Neural cell (in vitro differentiated cells): ENCODE data around the gene PRKAR1B. TPM values are rescaled to one million over a fixed set of nuclear protein-coding genes. Genes with fewer than 3 reads are reported as not detected.

Experiments used
- H2AFZ ChIP-seq: fragments of 200-600, 300-800 bp; sonication (generic), shearing (Covaris generic); 2 replicates; pipeline ENCODE4 v1.6.0; 2014; ENCODE audit warnings: low read depth, mild to moderate bottlenecking, antibody characterized with exemption, low read length, moderate library complexity
- H3F3A ChIP-seq: fragments of 200-600 bp; shearing (Covaris generic); 2 replicates; pipeline ENCODE4 v1.6.1; 2016; ENCODE audit warnings: mild to moderate bottlenecking, moderate library complexity, mixed read lengths, antibody characterized with exemption, low read length; ENCODE audit not compliant: insufficient read depth, poor library complexity, severe bottlenecking
- H3K27ac ChIP-seq: fragments of 200-600, 300-800 bp; sonication (generic), shearing (Covaris generic); 2 replicates; pipeline ENCODE4 v1.5.1; 2014; ENCODE audit warnings: mild to moderate bottlenecking, low read length, moderate library complexity
- H3K27me3 ChIP-seq: fragments of 300-800, 200-600 bp; sonication (generic), shearing (Covaris generic); 2 replicates; pipeline ENCODE4 v1.6.0; 2014; ENCODE audit warnings: mild to moderate bottlenecking, low read depth, low read length, moderate library complexity; ENCODE audit not compliant: insufficient read depth
- H3K36me3 ChIP-seq: fragments of 300-800, 200-600 bp; sonication (generic), shearing (Covaris generic); 2 replicates; pipeline ENCODE4 v1.5.1; 2014; ENCODE audit warnings: mild to moderate bottlenecking, antibody characterized with exemption, low read length, moderate library complexity; ENCODE audit not compliant: insufficient read depth
- H3K4me2 ChIP-seq: fragments of 300-800, 200-600 bp; sonication (generic), shearing (Covaris generic); 2 replicates; pipeline ENCODE4 v1.6.0; 2014; ENCODE audit warnings: mild to moderate bottlenecking, low read length
- H3K4me3 ChIP-seq: fragments of 300-800, 200-600 bp; sonication (generic), shearing (Covaris generic); 2 replicates; pipeline ENCODE4 v1.5.1; 2014; ENCODE audit warnings: mild to moderate bottlenecking, low read length, moderate library complexity
- H3K79me2 ChIP-seq: fragments of 200-600 bp; shearing (Covaris generic); replicated peaks from 2 replicates; pipeline ENCODE4 v1.6.0; 2014; ENCODE audit warnings: mild to moderate bottlenecking, low read length, moderate library complexity; ENCODE audit not compliant: insufficient read depth
- H3K9ac ChIP-seq: fragments of 300-800, 200-600 bp; sonication (generic), shearing (Covaris generic); 2 replicates; pipeline ENCODE4 v1.6.1; 2016; ENCODE audit warnings: mild to moderate bottlenecking, low read length, mixed read lengths
- H3K9me2 ChIP-seq: fragments of 200-600 bp; shearing (Covaris generic); 2 replicates; pipeline ENCODE4 v1.6.1; 2016; ENCODE audit warnings: mild to moderate bottlenecking, low read length, mixed read lengths; ENCODE audit not compliant: insufficient read depth
- H3K9me3 ChIP-seq: fragments of 200-600, 300-800 bp; sonication (generic), shearing (Covaris generic); 2 replicates; pipeline ENCODE4 v1.6.1; 2016; ENCODE audit warnings: mild to moderate bottlenecking, mixed run types, low read length, moderate library complexity, mixed read lengths
- H4K20me1 ChIP-seq: fragments of 200-600 bp; shearing (Covaris generic); 2 replicates; pipeline ENCODE4 v1.6.1; 2016; ENCODE audit warnings: mild to moderate bottlenecking, mixed run types; ENCODE audit not compliant: insufficient read depth
- CTCF ChIP-seq: fragments of 450-650 bp; IDR thresholded peaks from 2 replicates; pipeline ENCODE4 v1.5.1; 2014; ENCODE audit warnings: antibody characterized with exemption, mild to moderate bottlenecking, moderate library complexity; ENCODE audit not compliant: poor library complexity, severe bottlenecking
- EP300 ChIP-seq: fragments of 450-650 bp; conservative IDR thresholded peaks from 2 replicates; pipeline ENCODE4 v1.6.1; 2014; ENCODE audit warnings: antibody characterized with exemption, mild to moderate bottlenecking, moderate library complexity; ENCODE audit not compliant: poor library complexity, severe bottlenecking
- EZH2 ChIP-seq: fragments of 200-600, 300-800 bp; shearing (Covaris generic), sonication (generic); IDR thresholded peaks from 2 replicates; pipeline ENCODE4 v1.6.1; 2014; ENCODE audit warnings: antibody characterized with exemption, low read length, borderline replicate concordance, mild to moderate bottlenecking; ENCODE audit not compliant: insufficient read depth, poor library complexity, severe bottlenecking
- MXI1 ChIP-seq: fragments of 450-650 bp; conservative IDR thresholded peaks from 2 replicates; pipeline ENCODE4 v1.6.1; 2014; ENCODE audit warnings: antibody characterized with exemption, mild to moderate bottlenecking; ENCODE audit not compliant: poor library complexity, severe bottlenecking
- POLR2AphosphoS5 ChIP-seq: IDR thresholded peaks from 2 replicates; pipeline ENCODE4 v1.6.1; 2012
- RAD21 ChIP-seq: fragments of 450-650 bp; conservative IDR thresholded peaks from 2 replicates; pipeline ENCODE4 v1.6.1; 2014; ENCODE audit warnings: antibody characterized with exemption, mild to moderate bottlenecking, moderate library complexity
- SMC3 ChIP-seq: fragments of 450-650 bp; conservative IDR thresholded peaks from 2 replicates; pipeline ENCODE4 v1.6.1; 2014; ENCODE audit warnings: antibody characterized with exemption, mild to moderate bottlenecking, moderate library complexity; ENCODE audit not compliant: poor library complexity
- TAF1 ChIP-seq: IDR thresholded peaks from 2 replicates; pipeline ENCODE4 v1.6.1; 2012; ENCODE audit warnings: low read depth
- polyA plus RNA-seq: library from polyadenylated mRNA; depleted of rRNA; stranded (reverse); fragments of >200 nt; gene quantifications from 2 replicates; pipeline ENCODE4 v1.2.3, GENCODE V29; 2014
- TF ChIP-seq, protein P1 (sequence below): IDR thresholded peaks from 2 replicates; pipeline ENCODE4 v1.6.1; 2012; ENCODE audit warnings: borderline replicate concordance

PRKAR1B gene
- polyA plus RNA-seq, 1 donor from 2014 or later: 38.6 TPM

- no peaks in the 10 kb centered on the region for H3F3A ChIP-seq
- H3K9me3 ChIP-seq: peaks cover 4% of the 10 kb centered on the region
- no peaks in the 10 kb centered on the region for H3K36me3 ChIP-seq
- H3K9me2 ChIP-seq: no peaks in the 10 kb centered on the region
- H3K9ac ChIP-seq: no peak overlapping the region
- no peak overlapping the region for H3K27ac ChIP-seq
- no peak overlapping the region for H2AFZ ChIP-seq
- no peak overlapping the region for H3K4me2 ChIP-seq
- no peaks in the 10 kb centered on the region for H3K27me3 ChIP-seq
- no peaks in the 10 kb centered on the region for H4K20me1 ChIP-seq
- no peaks in the 10 kb centered on the region for H3K79me2 ChIP-seq
- no peak overlapping the region for H3K4me3 ChIP-seq
- TF ChIP-seq MXI1 (no peak), CTCF (no peak), POLR2AphosphoS5 (no peak), SMC3 (no peak), TAF1 (no peak), RAD21 (no peak), EZH2 (no peak), EP300 (no peak)
- TF ChIP-seq, protein P1, sequence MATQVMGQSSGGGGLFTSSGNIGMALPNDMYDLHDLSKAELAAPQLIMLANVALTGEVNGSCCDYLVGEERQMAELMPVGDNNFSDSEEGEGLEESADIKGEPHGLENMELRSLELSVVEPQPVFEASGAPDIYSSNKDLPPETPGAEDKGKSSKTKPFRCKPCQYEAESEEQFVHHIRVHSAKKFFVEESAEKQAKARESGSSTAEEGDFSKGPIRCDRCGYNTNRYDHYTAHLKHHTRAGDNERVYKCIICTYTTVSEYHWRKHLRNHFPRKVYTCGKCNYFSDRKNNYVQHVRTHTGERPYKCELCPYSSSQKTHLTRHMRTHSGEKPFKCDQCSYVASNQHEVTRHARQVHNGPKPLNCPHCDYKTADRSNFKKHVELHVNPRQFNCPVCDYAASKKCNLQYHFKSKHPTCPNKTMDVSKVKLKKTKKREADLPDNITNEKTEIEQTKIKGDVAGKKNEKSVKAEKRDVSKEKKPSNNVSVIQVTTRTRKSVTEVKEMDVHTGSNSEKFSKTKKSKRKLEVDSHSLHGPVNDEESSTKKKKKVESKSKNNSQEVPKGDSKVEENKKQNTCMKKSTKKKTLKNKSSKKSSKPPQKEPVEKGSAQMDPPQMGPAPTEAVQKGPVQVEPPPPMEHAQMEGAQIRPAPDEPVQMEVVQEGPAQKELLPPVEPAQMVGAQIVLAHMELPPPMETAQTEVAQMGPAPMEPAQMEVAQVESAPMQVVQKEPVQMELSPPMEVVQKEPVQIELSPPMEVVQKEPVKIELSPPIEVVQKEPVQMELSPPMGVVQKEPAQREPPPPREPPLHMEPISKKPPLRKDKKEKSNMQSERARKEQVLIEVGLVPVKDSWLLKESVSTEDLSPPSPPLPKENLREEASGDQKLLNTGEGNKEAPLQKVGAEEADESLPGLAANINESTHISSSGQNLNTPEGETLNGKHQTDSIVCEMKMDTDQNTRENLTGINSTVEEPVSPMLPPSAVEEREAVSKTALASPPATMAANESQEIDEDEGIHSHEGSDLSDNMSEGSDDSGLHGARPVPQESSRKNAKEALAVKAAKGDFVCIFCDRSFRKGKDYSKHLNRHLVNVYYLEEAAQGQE: no peak
Observed at GRCh38 chr7:628402-628763, 98.7 kb downstream of the PRKAR1B start.

GRCh38 chr7:627661-628401 is 99.2 kb downstream of the PRKAR1B start:
- no peak overlapping the region for H3K9ac ChIP-seq
- H3K4me2 ChIP-seq: no peak overlapping the region
- H3K9me3 ChIP-seq: peaks cover 4% of the 10 kb centered on the region
- H3K27ac ChIP-seq: no peak overlapping the region
- H4K20me1 ChIP-seq: no peaks in the 10 kb centered on the region
- H3K36me3 ChIP-seq: no peaks in the 10 kb centered on the region
- H3K79me2 ChIP-seq: no peaks in the 10 kb centered on the region
- no peak for TF ChIP-seq CTCF
- TF ChIP-seq TAF1: no peak
- no peak for TF ChIP-seq MXI1
- no peak for TF ChIP-seq SMC3
- no peak for TF ChIP-seq EP300
- no peak overlapping the region for H3K4me3 ChIP-seq
- no peaks in the 10 kb centered on the region for H3K9me2 ChIP-seq
- no peaks in the 10 kb centered on the region for H3F3A ChIP-seq
- no peak overlapping the region for H2AFZ ChIP-seq
- H3K27me3 ChIP-seq: no peaks in the 10 kb centered on the region
